Mesendoderm (in vitro differentiated cells): ENCODE results near the gene MICALL2.

Experiments
- DNase-seq: peaks from one replicate; pipeline ENCODE4 v3.0.0; 2013
- H2AK5ac ChIP-seq: 2 replicates; pipeline ENCODE4 v1.6.1; 2013; ENCODE audit warnings: low read length, inconsistent platforms
- H2BK120ac ChIP-seq: 2 replicates; pipeline ENCODE4 v1.6.1; 2013; ENCODE audit warnings: low read depth, mild to moderate bottlenecking, low read length, moderate library complexity, mixed read lengths
- H2BK15ac ChIP-seq: replicated peaks from 2 replicates; pipeline ENCODE4 v1.6.1; 2013; ENCODE audit warnings: low read depth, mild to moderate bottlenecking, moderate library complexity
- H2BK5ac ChIP-seq: 2 replicates; pipeline ENCODE4 v1.6.1; 2013; ENCODE audit warnings: low read length, inconsistent platforms
- H3K18ac ChIP-seq: 2 replicates; pipeline ENCODE4 v1.6.1; 2013; ENCODE audit warnings: mild to moderate bottlenecking, low read length, mixed read lengths
- H3K23ac ChIP-seq: one replicate; pipeline ENCODE4 v1.6.1; 2013; ENCODE audit warnings: low read length
- H3K27ac ChIP-seq: 2 replicates; pipeline ENCODE4 v1.5.1; 2013; ENCODE audit warnings: low read depth, mild to moderate bottlenecking, inconsistent platforms, low read length, moderate library complexity
- H3K27me3 ChIP-seq: 2 replicates; pipeline ENCODE4 v1.6.1; 2013; ENCODE audit warnings: low read length, control low read depth, mild to moderate bottlenecking, inconsistent platforms; ENCODE audit not compliant: insufficient read depth, poor library complexity
- H3K36me3 ChIP-seq: 2 replicates; pipeline ENCODE4 v1.6.1; 2013; ENCODE audit warnings: low read length, inconsistent platforms; ENCODE audit not compliant: control insufficient read depth, insufficient read depth
- H3K4ac ChIP-seq: one replicate; pipeline ENCODE4 v1.6.1; 2013; ENCODE audit warnings: low read depth, mild to moderate bottlenecking, low read length, moderate library complexity
- H3K4me1 ChIP-seq: 2 replicates; pipeline ENCODE4 v1.6.1; 2013; ENCODE audit warnings: low read depth, low read length, inconsistent platforms; ENCODE audit not compliant: control insufficient read depth
- H3K4me2 ChIP-seq: 2 replicates; pipeline ENCODE4 v1.6.1; 2013; ENCODE audit warnings: low read length
- H3K4me3 ChIP-seq: 2 replicates; pipeline ENCODE4 v1.5.1; 2013; ENCODE audit warnings: mild to moderate bottlenecking, low read length
- H3K56ac ChIP-seq: one replicate; pipeline ENCODE4 v1.6.1; 2013; ENCODE audit warnings: low read length
- H3K79me1 ChIP-seq: 2 replicates; pipeline ENCODE4 v1.6.1; 2013; ENCODE audit warnings: low read length, inconsistent platforms
- H3K79me2 ChIP-seq: 2 replicates; pipeline ENCODE4 v1.6.1; 2013; ENCODE audit warnings: mild to moderate bottlenecking, low read length; ENCODE audit not compliant: control insufficient read depth, insufficient read depth
- H3K9ac ChIP-seq: 2 replicates; pipeline ENCODE4 v1.6.1; 2013; ENCODE audit warnings: low read length, inconsistent platforms
- H4K5ac ChIP-seq: one replicate; pipeline ENCODE4 v1.6.1; 2013; ENCODE audit warnings: low read length
- H4K8ac ChIP-seq: one replicate; pipeline ENCODE4 v1.6.1; 2013; ENCODE audit warnings: low read depth, mild to moderate bottlenecking, control low read depth, low read length, moderate library complexity
- WGBS: extraction: QIAGEN DNeasy Blood & Tissue Kit; methylation state at CpG from one replicate; pipeline ENCODE4 v1.1.7; 2013; ENCODE audit warnings: low lambda C conversion rate, missing lambda C conversion rate; ENCODE audit not compliant: insufficient coverage; ENCODE audit errors: extremely low coverage; 5-methylcytosine and 5-hydroxymethylcytosine counted together

The MICALL2 gene

GRCh38 chr7:1483536-1484505, 24.6 kb upstream of the MICALL2 start:
- Histone ChIP-seq H3K4me2 (no peak overlapping the region), H2BK15ac (no peak overlapping the region), H3K56ac (no peak overlapping the region), H4K5ac (no peak overlapping the region), H4K8ac (no peak overlapping the region), H3K4me1 (no peaks in the 10 kb centered on the region), H2AK5ac (no peak overlapping the region), H3K27me3 (no peaks in the 10 kb centered on the region), H3K23ac (no peak overlapping the region), H3K27ac (no peak overlapping the region), H3K4ac (no peak overlapping the region), H3K9ac (no peak overlapping the region), H2BK120ac (no peak overlapping the region), H3K4me3 (no peak overlapping the region), H3K18ac (no peak overlapping the region), H2BK5ac (no peak overlapping the region), H3K79me1 (no peaks in the 10 kb centered on the region), H3K36me3 (peaks cover 2% of the 10 kb centered on the region), H3K79me2 (no peaks in the 10 kb centered on the region)
- no peak for DNase-seq
- WGBS = no CpG with 5 or more reads among the region's 65 CpGs

GRCh38 chr7:1483079-1483478, 23.8 kb upstream of the MICALL2 start:
- Histone ChIP-seq H4K8ac (no peak overlapping the region), H4K5ac (no peak overlapping the region), H3K79me1 (no peaks in the 10 kb centered on the region), H3K23ac (no peak overlapping the region), H3K36me3 (peaks cover 2% of the 10 kb centered on the region), H2BK120ac (no peak overlapping the region), H2BK5ac (no peak overlapping the region), H3K27me3 (no peaks in the 10 kb centered on the region), H3K79me2 (no peaks in the 10 kb centered on the region), H3K4ac (no peak overlapping the region), H3K9ac (no peak overlapping the region), H3K56ac (no peak overlapping the region), H2AK5ac (no peak overlapping the region), H3K27ac (no peak overlapping the region), H3K4me2 (no peak overlapping the region), H2BK15ac (no peak overlapping the region), H3K4me1 (no peaks in the 10 kb centered on the region), H3K18ac (no peak overlapping the region), H3K4me3 (no peak overlapping the region)
- no CpG with 5 or more reads among the region's 22 CpGs for WGBS
- DNase-seq = no peak

GRCh38 chr7:1481300-1481699, 22.0 kb upstream of the MICALL2 start:
- Histone ChIP-seq H3K4me2 (no peak overlapping the region), H3K27ac (no peak overlapping the region), H3K79me1 (no peaks in the 10 kb centered on the region), H3K79me2 (no peaks in the 10 kb centered on the region), H2BK5ac (no peak overlapping the region), H3K36me3 (peaks cover 2% of the 10 kb centered on the region), H2BK15ac (no peak overlapping the region), H2AK5ac (no peak overlapping the region), H3K4me1 (no peaks in the 10 kb centered on the region), H4K5ac (no peak overlapping the region), H3K56ac (no peak overlapping the region), H3K4ac (no peak overlapping the region), H4K8ac (no peak overlapping the region), H3K18ac (no peak overlapping the region), H3K4me3 (no peak overlapping the region), H3K27me3 (no peaks in the 10 kb centered on the region), H2BK120ac (no peak overlapping the region), H3K9ac (no peak overlapping the region), H3K23ac (no peak overlapping the region)
- WGBS = no CpG with 5 or more reads among the region's 20 CpGs
- no peak for DNase-seq

- Histone ChIP-seq H2BK5ac (no peak overlapping the region), H3K56ac (no peak overlapping the region), H3K4me3 (no peak overlapping the region), H3K27ac (no peak overlapping the region), H4K8ac (no peak overlapping the region), H3K79me2 (no peaks in the 10 kb centered on the region), H3K4ac (no peak overlapping the region), H2BK15ac (no peak overlapping the region), H3K36me3 (peaks cover 2% of the 10 kb centered on the region), H4K5ac (no peak overlapping the region), H3K27me3 (no peaks in the 10 kb centered on the region), H2BK120ac (no peak overlapping the region), H3K18ac (no peak overlapping the region), H3K23ac (no peak overlapping the region), H3K79me1 (no peaks in the 10 kb centered on the region), H2AK5ac (no peak overlapping the region), H3K4me2 (no peak overlapping the region), H3K9ac (no peak overlapping the region), H3K4me1 (no peaks in the 10 kb centered on the region)
- no CpG with 5 or more reads among the region's 12 CpGs for WGBS
- no peak for DNase-seq
Measured at GRCh38 chr7:1480670-1481069, 21.4 kb upstream of the MICALL2 start.

GRCh38 chr7:1479287-1479686, 20.0 kb upstream of the MICALL2 start:
- no peak overlapping the region for H3K18ac ChIP-seq
- no peaks in the 10 kb centered on the region for H3K79me2 ChIP-seq
- no peak overlapping the region for H3K27ac ChIP-seq
- H2BK5ac ChIP-seq = no peak overlapping the region
- H2BK15ac ChIP-seq = no peak overlapping the region
- DNase-seq = no peak
- no peak overlapping the region for H3K4ac ChIP-seq
- no peaks in the 10 kb centered on the region for H3K4me1 ChIP-seq
- no peak overlapping the region for H4K5ac ChIP-seq
- H3K4me2 ChIP-seq = no peak overlapping the region
- H4K8ac ChIP-seq = no peak overlapping the region
- no peak overlapping the region for H3K23ac ChIP-seq
- no peak overlapping the region for H2AK5ac ChIP-seq
- H3K4me3 ChIP-seq = no peak overlapping the region
- H3K9ac ChIP-seq = no peak overlapping the region
- H3K36me3 ChIP-seq = peaks cover 2% of the 10 kb centered on the region
- H3K56ac ChIP-seq = no peak overlapping the region
- WGBS = no CpG with 5 or more reads among the region's 24 CpGs
- H3K79me1 ChIP-seq = no peaks in the 10 kb centered on the region
- H3K27me3 ChIP-seq = no peaks in the 10 kb centered on the region
- no peak overlapping the region for H2BK120ac ChIP-seq
